Epithelial cell of alveolus of lung (primary cell): Measurements from ENCODE around the gene ZNF80. TPM values are rescaled to one million over a fixed set of nuclear protein-coding genes. Genes with fewer than 3 reads are reported as not detected.

Experiments used
- total RNA-seq: library from RNA; depleted of rRNA; stranded (reverse); fragments of >200 nt; gene quantifications from 2 replicates; pipeline ENCODE4 v1.2.1, GENCODE V29; 2015

Gene ZNF80
- not detected in 2 replicates for total RNA-seq

DNA sequence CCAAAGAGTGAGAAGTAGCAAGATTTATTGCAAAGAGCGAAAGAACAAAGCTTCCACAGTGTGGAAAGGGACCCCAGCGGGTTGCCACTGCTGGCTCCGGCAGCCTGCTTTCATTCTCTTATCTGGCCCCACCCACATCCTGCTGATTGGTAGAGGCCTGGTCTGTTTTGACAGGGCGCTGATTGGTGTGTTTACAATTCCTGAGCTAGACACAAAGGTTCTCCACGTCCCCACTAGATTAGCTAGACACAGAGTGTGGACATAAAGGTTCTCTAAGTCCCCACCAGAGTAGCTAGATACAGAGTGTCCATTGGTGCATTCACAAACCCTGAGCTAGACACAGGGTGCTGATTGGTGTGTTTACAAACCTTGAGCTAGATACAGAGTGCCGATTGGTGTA lies at the start of gene ZNF80:
TSS of gene ZNF80 (minus strand) at position 101 of the 400 bp plus-strand sequence. CDS start 504 bp downstream, outside the sequence.

Other genes starting within 250 kb of the ZNF80 start
- gene CCDC191, start 181.1 kb downstream of the ZNF80 start, total RNA-seq, result 0.56 and 0.65 TPM in 2 replicates
- gene QTRT2, start 180.8 kb downstream of the ZNF80 start, total RNA-seq, result 5.7 and 11.8 TPM in 2 replicates
- not detected in 2 replicates for gene DRD3, start 58.5 kb downstream of the ZNF80 start, total RNA-seq
- not detected in 2 replicates for gene TIGIT, start 56.5 kb upstream of the ZNF80 start, total RNA-seq